Loucy (cell line): ENCODE results near the gene NDUFA6.

ENCODE experiments used
- EZH2phosphoT487 ChIP-seq: fragments of 200-600 bp; IDR thresholded peaks from 2 replicates; pipeline ENCODE4 v1.6.1; 2018; ENCODE audit warnings: antibody characterized with exemption, mild to moderate bottlenecking, moderate library complexity, borderline replicate concordance
- TF ChIP-seq, protein P1 (sequence below): fragments of 200-600 bp; sonication (generic); conservative IDR thresholded peaks from 2 replicates; pipeline ENCODE4 v1.5.1; 2014; ENCODE audit warnings: mild to moderate bottlenecking, antibody characterized with exemption, low read length

DNA sequence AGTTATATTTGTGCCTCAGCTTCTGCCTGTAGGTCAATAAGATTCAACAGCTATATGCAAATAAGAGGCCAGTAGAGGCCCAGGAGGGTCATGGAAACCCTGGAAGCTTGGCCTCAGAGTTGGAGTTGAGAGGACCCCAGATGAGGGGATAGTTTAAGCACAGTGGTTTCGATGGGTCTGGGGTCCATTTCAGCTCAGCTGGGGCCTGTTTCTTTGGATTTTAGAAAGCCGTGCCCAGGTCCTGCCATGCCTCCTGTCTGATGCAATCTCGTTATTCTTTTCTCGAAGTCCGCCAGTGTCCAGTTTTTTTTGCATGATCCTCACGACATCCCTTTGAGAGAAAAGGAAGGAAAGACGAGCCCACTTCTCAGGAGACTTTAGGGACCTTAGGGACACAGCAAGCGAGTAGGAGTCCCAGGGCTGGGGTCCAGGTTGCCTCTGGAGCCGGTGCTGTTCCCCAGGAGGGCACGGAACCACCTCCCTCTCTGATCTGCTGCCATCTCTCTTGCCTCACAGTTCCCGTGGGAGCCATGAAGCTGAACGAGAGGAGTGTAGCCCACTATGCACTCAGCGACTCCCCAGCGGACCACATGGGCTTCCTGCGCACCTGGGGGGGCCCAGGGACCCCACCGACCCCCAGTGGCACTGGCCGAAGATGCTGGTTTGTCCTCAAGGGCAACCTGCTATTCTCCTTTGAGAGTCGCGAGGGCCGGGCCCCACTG is 13.6 kb downstream of the NDUFA6 start:
- TF ChIP-seq, protein P1, sequence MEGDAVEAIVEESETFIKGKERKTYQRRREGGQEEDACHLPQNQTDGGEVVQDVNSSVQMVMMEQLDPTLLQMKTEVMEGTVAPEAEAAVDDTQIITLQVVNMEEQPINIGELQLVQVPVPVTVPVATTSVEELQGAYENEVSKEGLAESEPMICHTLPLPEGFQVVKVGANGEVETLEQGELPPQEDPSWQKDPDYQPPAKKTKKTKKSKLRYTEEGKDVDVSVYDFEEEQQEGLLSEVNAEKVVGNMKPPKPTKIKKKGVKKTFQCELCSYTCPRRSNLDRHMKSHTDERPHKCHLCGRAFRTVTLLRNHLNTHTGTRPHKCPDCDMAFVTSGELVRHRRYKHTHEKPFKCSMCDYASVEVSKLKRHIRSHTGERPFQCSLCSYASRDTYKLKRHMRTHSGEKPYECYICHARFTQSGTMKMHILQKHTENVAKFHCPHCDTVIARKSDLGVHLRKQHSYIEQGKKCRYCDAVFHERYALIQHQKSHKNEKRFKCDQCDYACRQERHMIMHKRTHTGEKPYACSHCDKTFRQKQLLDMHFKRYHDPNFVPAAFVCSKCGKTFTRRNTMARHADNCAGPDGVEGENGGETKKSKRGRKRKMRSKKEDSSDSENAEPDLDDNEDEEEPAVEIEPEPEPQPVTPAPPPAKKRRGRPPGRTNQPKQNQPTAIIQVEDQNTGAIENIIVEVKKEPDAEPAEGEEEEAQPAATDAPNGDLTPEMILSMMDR, result no peak
- no peak for TF ChIP-seq EZH2phosphoT487
